HG03460 (cell line): ENCODE results near the gene IL17RD.
"Not testable (repeated sequence)": the region's sequence is repeated elsewhere in the genome, so short reads cannot be mapped to it uniquely, and the experiment has no call there.

Source experiments
- ATAC-seq: cut with Tn5 transposase; IDR thresholded peaks from one replicate; pipeline ENCODE4 v1.9.1; 2021; ENCODE audit not compliant: unreplicated experiment

IL17RD gene

GRCh38 chr3:57093971-57094535 lies 71.1 kb downstream of the IL17RD start:
- ATAC-seq, result no peak

- no peak for ATAC-seq
These were observed 71.7 kb downstream of the IL17RD start for GRCh38 chr3:57093489-57093888.

DNA sequence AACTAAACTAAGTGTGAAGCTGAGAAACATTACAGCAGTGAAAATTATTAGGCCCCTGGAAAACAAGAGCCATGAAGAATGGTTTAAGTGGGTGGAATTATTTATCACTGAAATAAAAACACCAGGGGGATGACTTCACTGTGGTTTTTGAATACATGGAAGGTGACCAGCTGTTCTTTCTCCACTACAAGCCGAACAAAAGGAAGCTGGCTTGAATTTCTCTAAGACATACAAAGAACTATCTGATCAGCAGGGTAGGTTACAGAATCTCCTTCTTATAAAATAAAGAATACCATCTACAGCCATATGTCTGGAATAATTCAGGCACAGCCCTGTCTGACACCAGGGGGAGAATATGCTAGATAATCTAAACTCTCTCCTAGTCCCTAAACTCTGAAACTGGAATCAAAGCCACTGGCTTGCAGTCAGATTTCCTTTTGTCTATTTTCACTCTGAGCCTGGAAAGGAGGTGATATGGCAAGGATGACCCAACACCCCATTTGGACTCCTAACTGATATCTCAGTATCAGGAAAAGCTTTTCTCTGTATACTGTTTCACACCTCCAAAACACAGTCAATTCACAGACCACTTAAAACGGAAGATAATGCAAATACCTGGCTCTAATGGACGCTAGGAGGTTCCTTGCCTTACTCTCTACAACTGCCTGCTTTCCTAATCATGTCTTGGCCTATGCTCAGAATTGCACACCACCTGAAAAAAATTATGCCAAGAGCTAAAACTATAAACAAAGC lies 73.5 kb downstream of the IL17RD start:
- no peak for ATAC-seq

DNA sequence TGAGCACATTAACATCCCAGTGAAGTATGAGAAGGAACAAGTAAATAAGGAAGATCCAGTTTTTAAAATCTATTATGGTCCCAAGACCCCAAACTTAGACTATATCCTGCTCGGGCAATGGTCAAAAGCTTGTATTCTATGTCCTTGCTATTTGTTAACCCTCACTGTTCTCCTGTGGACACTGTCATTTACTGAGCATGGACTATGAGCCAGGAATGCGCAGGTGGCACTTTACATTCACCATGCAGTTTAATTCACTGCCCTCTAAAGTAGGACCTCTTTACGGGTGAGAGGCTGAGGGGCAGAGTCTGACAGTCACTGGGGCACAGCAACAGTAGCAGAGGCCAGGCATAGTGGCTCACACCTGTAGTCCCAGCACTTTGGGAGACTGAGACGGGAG lies 76.1 kb downstream of the IL17RD start:
- ATAC-seq, result no peak

- ATAC-seq, result no peak
These were observed 76.7 kb downstream of the IL17RD start for GRCh38 chr3:57088503-57088902.

DNA sequence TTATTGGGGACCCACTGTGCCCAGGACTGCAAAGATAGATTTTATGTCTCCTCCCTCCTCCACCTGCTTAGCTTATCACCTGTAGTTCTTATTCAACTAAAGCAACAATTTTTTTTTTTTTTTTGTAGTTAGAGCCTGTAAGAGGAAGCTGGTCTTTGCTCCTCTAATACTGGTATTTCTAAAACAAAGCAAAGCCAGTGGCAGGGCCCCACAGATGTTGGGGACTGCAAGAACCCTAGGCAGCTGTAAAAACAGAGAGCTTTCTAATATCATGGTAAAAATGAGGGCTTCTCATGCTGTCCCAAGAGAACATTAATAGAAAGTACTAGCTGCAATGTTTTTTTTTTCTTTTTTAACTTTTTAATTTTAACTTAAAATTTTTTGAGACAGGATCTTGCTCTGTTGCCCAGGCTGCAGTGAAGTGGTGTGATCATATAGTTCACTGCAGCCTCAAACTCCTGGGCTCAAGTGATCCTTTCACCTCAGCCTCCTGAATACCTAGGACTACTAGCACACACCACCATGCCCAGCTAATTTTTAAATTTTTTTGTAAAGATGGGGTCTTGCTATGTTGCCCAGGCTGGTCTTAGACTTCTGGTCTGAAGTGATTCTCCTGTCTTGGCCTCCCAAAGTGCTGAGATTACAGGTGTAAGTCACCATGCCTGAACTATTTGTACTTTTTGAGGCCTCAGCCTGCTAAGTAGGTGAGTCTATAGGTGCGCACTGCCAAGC lies 77.6 kb downstream of the IL17RD start:
- ATAC-seq, result no peak

DNA sequence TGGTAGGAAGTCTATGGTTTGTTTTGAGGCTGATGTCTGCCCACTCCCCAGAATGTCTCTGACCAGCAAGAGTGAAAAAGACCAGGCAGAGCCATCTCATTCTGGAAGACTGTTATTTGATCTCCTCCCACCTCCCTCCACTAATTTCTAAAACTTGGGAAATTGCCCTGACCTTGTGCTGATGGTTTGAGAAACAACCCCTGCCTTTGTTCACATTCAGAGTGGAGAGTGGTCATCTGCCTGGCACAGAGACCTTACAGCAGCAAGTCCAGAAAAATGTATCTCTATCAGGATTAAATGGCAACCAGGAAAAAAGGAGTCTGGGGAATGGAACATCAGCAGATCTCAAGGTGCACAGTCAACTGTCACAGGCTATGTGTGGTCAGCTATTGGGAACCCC lies 79.0 kb downstream of the IL17RD start:
- no peak for ATAC-seq

- no peak for ATAC-seq
These were observed 79.9 kb downstream of the IL17RD start for GRCh38 chr3:57085211-57085610.

DNA sequence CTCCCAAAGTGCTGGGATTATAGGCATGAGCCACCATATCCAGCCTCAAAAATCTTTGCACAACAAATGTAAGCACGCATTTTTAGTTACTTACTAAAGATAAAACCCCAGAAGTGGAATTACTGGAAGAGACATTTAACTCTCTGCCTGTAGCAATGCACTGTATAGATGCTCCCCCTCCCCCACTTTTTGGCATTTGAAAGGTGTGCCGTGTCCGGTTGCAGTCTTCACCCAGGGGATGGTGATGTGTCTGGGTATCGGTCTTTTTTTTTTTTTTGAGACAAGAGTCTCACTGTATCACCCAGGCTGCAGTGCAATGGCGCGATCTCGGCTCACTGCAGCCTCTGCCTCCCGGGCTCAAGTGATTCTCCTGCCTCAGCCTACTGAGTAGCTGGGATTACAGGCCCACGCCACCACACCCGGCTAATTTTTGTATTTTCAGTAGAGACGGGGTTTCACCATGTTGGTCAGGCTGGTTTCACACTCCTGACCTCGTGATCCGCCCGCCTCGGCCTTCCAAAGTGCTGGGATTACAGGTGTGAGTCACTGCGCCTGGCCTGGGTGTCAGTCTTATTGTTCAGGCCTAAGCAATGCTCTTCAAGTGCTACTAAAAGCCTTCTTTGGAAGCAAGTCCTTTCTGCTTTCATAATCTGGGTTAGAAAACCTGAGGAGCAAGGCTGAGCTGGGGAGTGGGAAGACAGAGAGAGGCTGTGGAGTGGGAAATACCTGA lies 81.7 kb downstream of the IL17RD start:
- ATAC-seq, result not testable (repeated sequence)

- ATAC-seq, result no peak
These were observed 82.7 kb downstream of the IL17RD start for GRCh38 chr3:57082481-57082880.

GRCh38 chr3:57081173-57081572 lies 84.0 kb downstream of the IL17RD start:
- ATAC-seq, result no peak

- no peak for ATAC-seq
These were observed 85.0 kb downstream of the IL17RD start for GRCh38 chr3:57080171-57080570.

DNA sequence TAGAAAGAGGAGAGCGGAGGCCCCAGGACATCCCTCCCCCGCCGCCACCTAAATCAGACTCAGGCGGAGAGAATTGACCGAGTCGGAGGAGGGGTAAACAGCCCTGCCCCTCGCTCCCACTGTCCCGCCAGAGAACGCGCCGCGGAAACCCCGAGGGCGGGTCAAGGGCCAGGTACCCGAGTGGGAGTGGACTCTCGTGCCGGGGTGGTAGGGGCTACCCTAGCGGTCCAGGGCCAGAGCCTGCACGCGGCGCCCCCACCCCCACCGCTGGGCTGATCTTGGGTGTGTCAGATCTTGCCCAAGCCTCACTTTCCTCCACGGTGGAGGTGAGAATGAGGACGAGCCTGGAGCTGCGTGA lies 85.7 kb downstream of the IL17RD start:
- ATAC-seq, result no peak

DNA sequence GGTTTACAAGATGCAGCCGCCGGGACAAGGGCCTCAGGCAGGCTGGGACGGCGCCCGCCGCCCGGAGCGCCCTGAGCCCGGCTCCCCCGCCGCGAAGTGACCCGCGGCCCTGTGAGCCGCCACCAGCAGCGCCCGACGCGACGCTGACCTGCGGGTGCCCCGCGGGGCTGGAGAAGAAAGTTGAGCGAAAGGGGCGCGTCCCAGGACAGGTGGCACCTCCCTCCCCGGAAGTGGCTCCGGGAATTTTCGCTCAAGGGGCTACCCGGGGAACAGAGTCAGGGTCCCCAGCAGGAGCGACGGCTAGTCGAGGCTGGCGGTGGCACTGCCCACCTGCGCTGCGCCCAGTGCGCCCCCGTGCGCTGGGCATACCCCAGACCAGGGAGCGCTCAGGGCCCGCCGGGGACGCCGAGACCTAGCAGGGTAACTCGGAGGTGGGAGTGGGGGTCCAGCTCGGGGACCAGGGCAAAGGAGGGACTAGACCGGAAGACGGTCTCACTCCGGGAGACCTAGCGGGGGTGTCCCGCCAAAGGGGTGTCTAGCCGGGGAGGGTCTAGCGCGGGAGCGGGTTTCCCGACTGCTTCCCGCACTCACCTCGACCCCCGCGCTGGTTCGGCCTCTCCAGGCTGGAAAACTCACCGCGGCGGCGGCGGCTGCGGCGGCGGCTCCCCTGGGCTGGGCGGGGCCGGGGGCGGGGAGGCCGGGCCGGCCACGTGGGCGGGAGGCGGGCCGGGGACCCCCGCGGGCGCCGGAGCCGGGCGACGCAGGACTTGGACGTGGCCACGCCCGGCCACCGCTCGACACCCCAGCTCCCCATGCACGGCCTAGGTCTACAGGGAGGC lies 86.3 kb downstream of the IL17RD start:
- no peak for ATAC-seq

DNA sequence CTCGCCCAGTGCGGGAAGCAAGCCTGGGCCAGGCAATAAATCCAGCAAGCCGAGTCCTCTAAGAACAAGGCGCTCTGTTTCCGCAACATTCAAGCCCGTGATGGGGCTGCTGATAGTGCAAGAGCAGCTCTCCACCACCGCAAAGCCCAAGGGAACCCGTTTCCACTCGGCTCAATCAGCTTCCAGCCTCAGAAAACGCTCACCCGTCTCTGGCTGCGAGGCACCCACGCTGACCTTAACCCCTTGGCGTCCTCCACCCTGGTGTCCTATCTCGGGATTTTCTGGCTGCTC lies 86.9 kb downstream of the IL17RD start:
- ATAC-seq, result no peak

DNA sequence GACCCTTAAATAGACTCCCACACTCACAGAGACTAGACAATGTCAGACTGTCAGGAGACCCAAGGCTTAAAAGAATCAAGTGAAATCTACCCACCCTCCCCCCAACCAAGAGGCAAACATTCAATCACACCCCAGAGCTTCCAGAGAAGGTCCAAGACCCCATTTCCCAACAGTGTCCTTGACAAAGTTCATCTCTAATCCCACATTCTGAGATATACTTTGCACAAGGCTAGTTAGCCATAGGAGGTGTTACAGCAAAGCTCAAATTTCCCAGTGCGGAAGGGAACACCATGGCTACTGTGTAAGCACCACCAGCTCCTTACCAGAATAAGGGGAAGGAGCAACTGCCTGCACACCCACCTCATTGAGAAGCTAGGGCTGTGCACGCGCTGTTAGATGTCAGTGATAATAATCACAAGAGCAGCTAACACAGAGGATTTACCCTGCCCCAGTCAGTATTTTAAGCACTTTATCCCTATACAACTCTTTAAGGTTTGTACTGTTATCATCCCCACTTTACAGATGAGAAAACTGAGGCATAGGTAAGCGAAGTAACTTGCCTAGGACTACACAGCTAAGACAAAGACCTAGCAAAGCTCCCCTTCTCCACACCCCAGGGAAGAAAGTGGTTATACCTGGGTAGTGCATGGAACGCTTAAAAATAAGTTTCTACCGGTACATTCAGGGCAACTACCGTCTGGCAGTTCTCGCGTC lies 87.4 kb downstream of the IL17RD start:
- no peak for ATAC-seq

- ATAC-seq, result no peak
These were observed 88.7 kb downstream of the IL17RD start for GRCh38 chr3:57076422-57076951.

GRCh38 chr3:57074135-57074534 lies 91.0 kb downstream of the IL17RD start:
- ATAC-seq, result no peak

- ATAC-seq, result no peak
These were observed 91.5 kb downstream of the IL17RD start for GRCh38 chr3:57073628-57074027.

DNA sequence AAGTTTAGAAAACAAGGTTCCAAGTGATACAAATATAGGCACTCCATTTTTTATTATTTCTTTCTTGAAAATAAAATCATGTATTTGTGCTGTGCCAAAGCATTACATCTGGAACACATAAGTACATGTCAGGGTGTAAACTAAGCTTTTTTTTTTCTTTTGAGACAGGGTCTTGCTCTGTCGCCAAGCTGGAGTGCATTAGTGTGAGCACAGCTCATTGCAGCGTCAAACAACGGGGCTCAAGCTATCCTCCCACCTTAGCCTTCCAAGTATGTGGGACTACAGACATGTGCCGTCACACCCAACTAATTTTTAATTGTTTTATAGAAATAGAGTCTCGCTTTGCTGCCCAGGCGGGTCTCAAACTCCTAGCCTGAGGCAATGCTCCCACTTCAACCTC lies 95.7 kb downstream of the IL17RD start:
- no peak for ATAC-seq
